Aorta (tissue), 5 donors: Measurements from ENCODE around the gene UPK3BL2. TPM values are rescaled to one million over a fixed set of nuclear protein-coding genes. Genes with fewer than 3 reads are reported as not detected.
"Not testable (repeated sequence)": the region's sequence is repeated elsewhere in the genome, so short reads cannot be mapped to it uniquely, and the experiment has no call there.

Experiments used
- ATAC-seq: fragments of 200-7000 bp; cut with Tn5 transposase; one replicate; pipeline ENCODE4 v1.9.1; 2022; ENCODE audit warnings: moderate library complexity; ENCODE audit not compliant: low FRiP score
- DNase-seq, 2 donors: peaks; one replicate each; pipeline ENCODE4 v3.0.0-alpha.2; 2020
- H3K27ac ChIP-seq, 2 donors: one replicate each; pipeline ENCODE4 v1.5.1; 2013; ENCODE audit warnings: low read length in 2 of 2, mild to moderate bottlenecking in 2 of 2, moderate library complexity in 2 of 2, control low read depth in 1 of 2, inconsistent platforms in 1 of 2, low read depth in 1 of 2
- H3K27me3 ChIP-seq, 2 donors: one replicate each; pipeline ENCODE4 v1.6.1; 2013; ENCODE audit warnings: control low read depth in 1 of 2, low read length in 1 of 2, mild to moderate bottlenecking in 1 of 2, moderate library complexity in 1 of 2; ENCODE audit not compliant: insufficient read depth in 2 of 2, control insufficient read depth in 1 of 2
- H3K36me3 ChIP-seq, 2 donors: one replicate each; pipeline ENCODE4 v1.6.1; 2013; ENCODE audit warnings: control low read depth in 1 of 2, low read length in 1 of 2, mild to moderate bottlenecking in 1 of 2; ENCODE audit not compliant: insufficient read depth in 2 of 2, control insufficient read depth in 1 of 2
- H3K4me1 ChIP-seq, 2 donors: one replicate each; pipeline ENCODE4 v1.6.1; 2013; ENCODE audit warnings: low read length in 2 of 2, control low read depth in 1 of 2, mild to moderate bottlenecking in 1 of 2, moderate library complexity in 1 of 2; ENCODE audit not compliant: insufficient read depth in 2 of 2, control insufficient read depth in 1 of 2
- H3K4me3 ChIP-seq, 2 donors: one replicate each; pipeline ENCODE4 v1.5.1; 2013; ENCODE audit warnings: low read length in 2 of 2, control low read depth in 1 of 2, mild to moderate bottlenecking in 1 of 2
- H3K9me3 ChIP-seq: one replicate; pipeline ENCODE4 v1.6.1; 2013; ENCODE audit warnings: mild to moderate bottlenecking, low read length; ENCODE audit not compliant: control insufficient read depth
- WGBS, 2 donors: extraction: QIAGEN DNeasy Blood & Tissue Kit; methylation state at CpG; one replicate each; pipeline ENCODE4 v1.1.7; 2013; 5-methylcytosine and 5-hydroxymethylcytosine counted together
- intact Hi-C, 2 donors: fragments of 100-400 bp; cut with DNase I; formaldehyde crosslinking; loops; one replicate each; pipeline versions ENCODE4 v1.14.2 to v1.15.0; 2022
- long read RNA-seq, 2 donors: library from polyadenylated mRNA; unstranded; transcript quantifications; one replicate each; pipeline ENCODE4 v2.0.0, GENCODE V29; 2020 to 2021
- polyA plus RNA-seq, 2 donors: library from polyadenylated mRNA; stranded (reverse); fragments of 200-250 nt; gene quantifications; one replicate each; pipeline ENCODE4 v1.2.3, GENCODE V29; 2013
- total RNA-seq, 2 donors: library from RNA; stranded (reverse); fragmentation: NEBNext Ultra II Directional; extraction: Animal tissue kit (Norgen Biotek cat#: 25700); gene quantifications; one replicate each; pipeline ENCODE4 v1.2.1, GENCODE V29; 2021
- donor health status: healthy with polysubstance abuse.
- donor health status: Bipolar disorder and iron deficiency.
- donor health status: DM: no; HTN: no; CAD: no.
- donor health status: DM: no; HTN: no; CAD: no.
- donor health status: DM: yes; HTN: yes; CAD: no.

The UPK3BL2 gene, protein sequence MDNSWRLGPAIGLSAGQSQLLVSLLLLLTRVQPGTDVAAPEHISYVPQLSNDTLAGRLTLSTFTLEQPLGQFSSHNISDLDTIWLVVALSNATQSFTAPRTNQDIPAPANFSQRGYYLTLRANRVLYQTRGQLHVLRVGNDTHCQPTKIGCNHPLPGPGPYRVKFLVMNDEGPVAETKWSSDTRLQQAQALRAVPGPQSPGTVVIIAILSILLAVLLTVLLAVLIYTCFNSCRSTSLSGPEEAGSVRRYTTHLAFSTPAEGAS
- total RNA-seq (10 to 100 TPM; 19.5 to 41.7 TPM), polyA plus RNA-seq (10 to 100 TPM in 1 of 2 donors, 1 to 10 TPM in 1; 4.0 to 27.5 TPM)
- long read RNA-seq, donor 1: 0 reads
- long read RNA-seq, donor 2, partial matches to known transcripts: 0 of 1 reads
- long read RNA-seq, donor 2, other reads (novel, unspliced or antisense): 0 of 1 reads

DNA sequence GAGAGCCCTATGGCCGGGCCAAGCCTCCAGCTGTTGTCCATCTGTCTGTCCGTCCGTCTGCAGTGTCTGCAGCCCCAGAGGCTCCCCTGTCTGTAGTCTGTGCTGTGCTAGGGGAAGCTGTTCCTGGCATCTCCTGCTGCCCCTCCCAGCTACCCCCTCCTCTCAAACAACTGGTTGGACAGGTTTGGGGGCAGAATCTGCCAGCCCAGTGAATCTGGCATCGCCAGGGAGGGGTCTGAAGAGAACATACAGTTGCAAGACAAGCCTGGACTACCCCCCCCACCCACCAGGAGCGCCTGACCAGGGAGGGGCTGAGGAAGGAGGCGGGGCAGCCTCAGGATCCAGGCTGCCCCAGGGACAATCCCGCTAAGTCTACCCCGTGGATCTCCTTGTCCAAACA lies at the start of gene UPK3BL2:
Gene UPK3BL2, minus strand, starts transcription at position 101 of the 400 bp plus-strand sequence. Its CDS starts 60 bp downstream, at position 41.
- no CpG with 5 or more reads among the region's 8 CpGs for WGBS, 2 donors
- intact Hi-C loops, H3K36me3 ChIP-seq, DNase-seq, H3K4me1 ChIP-seq, H3K27me3 ChIP-seq, H3K9me3 ChIP-seq, ATAC-seq, H3K4me3 ChIP-seq, H3K27ac ChIP-seq: not testable (repeated sequence)

DNA sequence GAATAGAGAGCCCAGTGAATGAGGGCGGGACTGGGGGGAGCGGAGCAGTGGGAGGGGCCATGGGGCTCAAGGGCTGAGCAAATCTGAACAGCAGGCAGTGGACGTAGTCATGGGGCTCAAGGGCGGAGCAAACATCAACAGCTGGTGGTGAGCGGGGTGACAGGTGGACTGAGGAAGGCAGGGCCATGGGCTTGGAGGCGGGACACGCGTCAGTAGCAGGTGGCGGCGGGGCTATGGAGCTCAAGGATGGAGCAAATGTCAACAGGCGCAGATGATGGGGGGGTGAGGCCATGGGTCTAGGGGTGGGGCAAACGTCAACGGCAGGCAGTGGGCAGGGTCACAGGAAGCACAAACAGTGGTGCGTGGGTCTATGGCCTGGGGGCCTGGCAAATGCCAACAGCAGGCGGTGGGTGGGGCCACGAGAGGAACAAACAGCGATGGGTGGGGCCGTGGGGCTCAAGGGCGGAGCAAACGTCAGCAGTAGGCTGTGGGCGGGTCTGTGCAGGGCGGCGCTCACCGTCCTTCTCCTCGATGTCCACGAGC lies 49.1 kb upstream of the UPK3BL2 start:
- 39 to 53% methylated on average over 6 of the region's 26 CpGs for WGBS, 2 donors
- H3K4me3 ChIP-seq: not testable (repeated sequence)

GRCh38 chr7:102589857-102590256 lies 46.4 kb upstream of the UPK3BL2 start:
- H3K27me3 ChIP-seq, H3K36me3 ChIP-seq, H3K9me3 ChIP-seq, intact Hi-C loops, ATAC-seq, H3K4me3 ChIP-seq, H3K27ac ChIP-seq, H3K4me1 ChIP-seq, DNase-seq: not testable (repeated sequence)
- no CpG with 5 or more reads among the region's 9 CpGs for WGBS, 2 donors

More for the DNA sequence above, 49.1 kb upstream of the UPK3BL2 start:
- H3K4me1 ChIP-seq, H3K9me3 ChIP-seq, intact Hi-C loops, H3K27ac ChIP-seq, H3K36me3 ChIP-seq, H3K27me3 ChIP-seq: not testable (repeated sequence)
- DNase-seq: peak; percentile 51 to 55
- peak; percentile 84 for ATAC-seq

DNA sequence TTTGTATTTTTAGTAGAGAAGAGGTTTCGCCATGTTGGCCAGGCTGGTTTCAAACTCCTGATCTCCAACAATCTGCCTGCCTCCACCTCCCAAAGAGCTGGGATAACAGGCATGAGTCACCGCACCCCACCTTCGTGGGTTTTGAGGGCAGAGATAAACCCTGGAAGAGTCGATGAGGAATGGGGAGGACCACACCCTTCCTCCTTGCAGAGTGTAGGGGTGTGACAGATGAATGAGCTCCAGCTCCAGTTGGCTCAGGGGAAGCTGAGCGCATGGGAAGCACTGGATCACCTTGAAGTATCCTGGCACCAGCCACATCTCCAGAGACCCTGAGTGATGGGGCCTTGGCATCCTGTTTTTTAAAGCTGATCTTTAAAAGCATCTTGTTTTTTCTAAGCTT lies 40.0 kb upstream of the UPK3BL2 start:
- H3K27me3 ChIP-seq, DNase-seq, H3K27ac ChIP-seq, intact Hi-C loops, H3K9me3 ChIP-seq, ATAC-seq, H3K4me1 ChIP-seq, H3K36me3 ChIP-seq, H3K4me3 ChIP-seq: not testable (repeated sequence)
- no CpG with 5 or more reads among the region's 5 CpGs for WGBS, 2 donors

- ATAC-seq, H3K36me3 ChIP-seq, H3K4me1 ChIP-seq, intact Hi-C loops, H3K27ac ChIP-seq, H3K27me3 ChIP-seq, DNase-seq, H3K4me3 ChIP-seq, H3K9me3 ChIP-seq: not testable (repeated sequence)
- WGBS, 2 donors: no CpG with 5 or more reads among the region's 5 CpGs
These were observed 38.2 kb upstream of the UPK3BL2 start for GRCh38 chr7:102581722-102582121.

- intact Hi-C loops, H3K9me3 ChIP-seq, H3K27ac ChIP-seq, H3K4me3 ChIP-seq, H3K36me3 ChIP-seq, H3K27me3 ChIP-seq, H3K4me1 ChIP-seq: not testable (repeated sequence)
- WGBS, 2 donors: 81 to 83% methylated on average over 5 of the region's 5 CpGs
- DNase-seq: peak in 1 of 2 donors; percentile 55
- ATAC-seq: peak; percentile 44
These were observed 35.0 kb upstream of the UPK3BL2 start for GRCh38 chr7:102578486-102578885.

DNA sequence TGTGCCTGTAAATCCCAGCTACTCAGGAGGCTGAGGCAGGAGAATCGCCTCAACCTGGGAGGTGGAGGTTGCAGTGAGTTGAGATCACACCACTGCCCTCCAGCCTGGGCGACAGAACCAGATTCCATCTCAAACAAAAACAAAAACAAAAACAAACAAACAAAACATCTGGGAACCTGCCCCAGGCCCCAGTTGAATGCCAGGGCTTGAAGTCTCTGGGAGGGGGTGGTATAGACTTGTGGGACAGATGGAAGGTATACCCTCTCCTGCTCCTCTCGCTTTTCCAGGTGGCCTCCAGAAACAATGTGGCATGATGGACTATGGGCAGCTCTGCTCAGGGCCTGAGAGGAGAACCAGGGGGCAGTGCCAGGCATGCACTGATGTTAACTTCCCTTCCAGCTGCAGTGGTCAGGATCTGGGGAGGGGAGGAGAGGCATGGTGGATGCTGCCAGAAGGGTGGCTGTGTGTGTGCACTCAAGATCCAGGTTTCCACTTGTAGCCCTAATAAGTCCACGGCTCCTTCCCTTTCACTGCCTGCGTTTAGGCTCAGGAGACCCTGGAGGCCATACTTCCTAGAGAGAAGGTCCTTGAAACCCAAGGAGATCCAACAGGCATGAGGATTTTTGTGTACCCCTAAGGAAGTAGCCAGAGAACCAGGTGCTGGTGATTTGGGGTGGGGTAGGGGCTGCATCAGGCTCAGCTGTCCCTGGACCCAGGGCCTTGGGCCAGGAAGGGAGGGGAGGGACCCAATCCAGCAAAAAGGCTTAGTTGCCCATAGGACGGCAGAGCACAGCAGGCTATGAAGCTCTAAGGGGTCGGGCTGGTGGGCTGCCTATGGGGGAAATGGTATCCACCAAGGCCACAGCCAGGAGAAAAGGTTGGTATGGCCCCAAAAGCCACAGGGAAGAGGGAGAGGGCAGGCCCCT lies 34.1 kb upstream of the UPK3BL2 start:
- H3K4me1 ChIP-seq, H3K27me3 ChIP-seq, H3K9me3 ChIP-seq, DNase-seq, H3K27ac ChIP-seq, H3K36me3 ChIP-seq, H3K4me3 ChIP-seq, intact Hi-C loops: not testable (repeated sequence)
- WGBS, 2 donors: 78 to 80% methylated on average over 6 to 7 of the region's 7 CpGs
- ATAC-seq: peak; percentile 1

DNA sequence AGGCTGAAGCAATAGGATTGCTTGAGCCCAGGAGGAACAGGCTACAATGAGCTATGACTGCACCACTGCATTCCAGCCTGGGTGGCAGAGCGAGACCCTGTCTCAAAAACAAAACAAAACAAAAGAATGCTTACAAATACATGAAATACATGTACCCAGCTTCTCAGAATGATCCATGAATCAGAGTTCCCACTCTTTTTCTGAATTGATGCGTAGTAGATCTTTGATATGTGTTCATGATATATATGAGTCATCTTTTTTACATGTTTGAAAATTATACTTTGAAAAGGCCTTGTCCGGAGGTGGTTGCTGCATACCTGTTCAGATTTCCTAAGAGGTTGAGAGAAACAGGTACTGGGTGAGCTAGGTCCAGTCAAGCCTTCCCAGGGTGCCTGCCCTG lies 32.9 kb upstream of the UPK3BL2 start:
- WGBS, 2 donors: no CpG with 5 or more reads among the region's 3 CpGs
- ATAC-seq, DNase-seq, H3K27me3 ChIP-seq, H3K4me1 ChIP-seq, H3K4me3 ChIP-seq, H3K9me3 ChIP-seq, H3K27ac ChIP-seq, intact Hi-C loops, H3K36me3 ChIP-seq: not testable (repeated sequence)
